GM12872 (cell line): ENCODE data around the gene PNKP.

Source experiments
- TF ChIP-seq, protein P1 (sequence below): IDR thresholded peaks from 3 replicates; pipeline ENCODE4 v1.5.1; 2011; ENCODE audit warnings: low read depth, mild to moderate bottlenecking, low read length, moderate library complexity; ENCODE audit not compliant: insufficient read depth

Gene PNKP

DNA sequence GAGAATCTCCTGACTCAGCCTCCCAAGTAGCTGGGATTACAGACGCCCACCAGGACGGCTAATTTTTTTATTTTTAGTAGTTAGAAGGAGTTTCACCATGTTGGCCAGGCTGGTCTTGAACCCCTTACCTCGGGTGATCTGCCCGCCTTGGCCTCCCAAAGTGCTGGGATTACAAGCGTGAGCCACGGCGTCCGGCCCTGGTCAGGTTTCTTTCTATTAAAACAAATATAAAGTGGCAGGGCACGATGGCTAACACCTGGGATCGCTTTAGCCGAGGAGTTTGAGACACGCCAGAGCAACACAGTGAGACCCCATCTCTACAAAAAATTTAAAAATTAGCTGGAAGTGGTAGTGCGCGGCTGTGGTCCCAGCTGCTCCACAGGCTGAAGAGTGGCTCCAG is 50.8 kb downstream of the PNKP start:
- TF ChIP-seq, protein P1, sequence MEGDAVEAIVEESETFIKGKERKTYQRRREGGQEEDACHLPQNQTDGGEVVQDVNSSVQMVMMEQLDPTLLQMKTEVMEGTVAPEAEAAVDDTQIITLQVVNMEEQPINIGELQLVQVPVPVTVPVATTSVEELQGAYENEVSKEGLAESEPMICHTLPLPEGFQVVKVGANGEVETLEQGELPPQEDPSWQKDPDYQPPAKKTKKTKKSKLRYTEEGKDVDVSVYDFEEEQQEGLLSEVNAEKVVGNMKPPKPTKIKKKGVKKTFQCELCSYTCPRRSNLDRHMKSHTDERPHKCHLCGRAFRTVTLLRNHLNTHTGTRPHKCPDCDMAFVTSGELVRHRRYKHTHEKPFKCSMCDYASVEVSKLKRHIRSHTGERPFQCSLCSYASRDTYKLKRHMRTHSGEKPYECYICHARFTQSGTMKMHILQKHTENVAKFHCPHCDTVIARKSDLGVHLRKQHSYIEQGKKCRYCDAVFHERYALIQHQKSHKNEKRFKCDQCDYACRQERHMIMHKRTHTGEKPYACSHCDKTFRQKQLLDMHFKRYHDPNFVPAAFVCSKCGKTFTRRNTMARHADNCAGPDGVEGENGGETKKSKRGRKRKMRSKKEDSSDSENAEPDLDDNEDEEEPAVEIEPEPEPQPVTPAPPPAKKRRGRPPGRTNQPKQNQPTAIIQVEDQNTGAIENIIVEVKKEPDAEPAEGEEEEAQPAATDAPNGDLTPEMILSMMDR: no peak

DNA sequence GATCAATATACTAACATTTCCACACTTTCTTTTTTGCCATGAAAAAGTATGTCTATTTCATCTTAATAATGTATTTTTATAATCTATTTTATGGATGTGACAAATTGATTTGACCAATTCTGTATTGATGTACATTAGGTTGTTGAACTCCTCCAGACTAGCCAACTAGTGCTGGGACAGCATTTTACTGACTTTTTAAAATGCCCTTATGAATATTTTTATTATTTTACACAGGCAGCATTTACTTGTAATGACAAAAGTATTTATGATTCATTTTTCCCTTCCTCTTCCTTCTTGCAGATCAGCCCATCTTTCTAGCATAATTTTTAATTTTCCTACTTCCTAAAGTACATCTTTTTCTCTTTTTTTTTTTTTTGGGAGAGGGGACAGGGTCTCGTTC is 53.4 kb downstream of the PNKP start:
- TF ChIP-seq, protein P1: no peak

DNA sequence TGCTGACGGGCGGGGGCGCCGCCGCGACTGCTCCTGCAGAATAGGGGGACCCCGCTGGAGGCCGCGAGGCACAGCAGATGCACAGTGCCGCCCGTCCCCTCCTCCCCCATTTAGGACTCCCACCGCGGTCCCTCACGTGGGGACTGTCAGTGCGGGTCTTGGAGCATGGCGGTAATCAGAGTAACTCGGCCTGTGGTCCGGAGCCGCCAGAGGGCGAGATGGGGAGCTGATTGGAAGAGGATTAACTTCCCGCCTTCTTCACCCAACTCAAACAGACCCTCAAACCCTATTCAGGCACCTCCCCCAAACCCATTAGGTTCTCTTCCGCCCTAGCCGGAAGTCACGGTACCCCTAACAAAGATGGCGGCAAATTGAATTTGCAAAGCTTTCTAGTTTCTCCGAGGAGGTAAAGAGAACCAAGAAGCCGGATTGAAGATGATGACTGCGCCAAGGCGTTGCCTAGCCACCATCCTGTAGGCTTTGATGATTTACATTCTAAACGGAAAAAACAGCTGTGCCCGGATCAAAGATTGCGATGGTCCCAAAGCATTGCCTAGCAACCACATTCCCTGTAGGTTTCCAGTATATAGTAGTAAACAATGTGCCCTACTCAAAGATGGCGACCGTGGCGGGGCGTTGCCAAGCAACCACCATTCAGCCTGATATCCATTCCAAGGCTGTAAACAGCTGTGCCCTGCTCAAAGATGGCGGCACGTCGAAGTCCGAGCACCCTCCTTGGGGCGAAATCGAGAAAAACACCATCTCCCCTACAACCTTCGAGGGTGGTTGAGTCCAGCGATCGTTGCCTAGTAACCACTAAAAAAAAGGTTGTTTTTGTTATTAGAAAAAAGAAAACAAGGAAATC is 54.1 kb downstream of the PNKP start, which contains the start of gene FUZ:
TSS of gene FUZ (minus strand) at position 296 of the 865 bp plus-strand sequence. CDS start at position 110, 186 bp downstream.
- TF ChIP-seq, protein P1: peak; percentile 17; the same call in 1 of the 3 replicates

DNA sequence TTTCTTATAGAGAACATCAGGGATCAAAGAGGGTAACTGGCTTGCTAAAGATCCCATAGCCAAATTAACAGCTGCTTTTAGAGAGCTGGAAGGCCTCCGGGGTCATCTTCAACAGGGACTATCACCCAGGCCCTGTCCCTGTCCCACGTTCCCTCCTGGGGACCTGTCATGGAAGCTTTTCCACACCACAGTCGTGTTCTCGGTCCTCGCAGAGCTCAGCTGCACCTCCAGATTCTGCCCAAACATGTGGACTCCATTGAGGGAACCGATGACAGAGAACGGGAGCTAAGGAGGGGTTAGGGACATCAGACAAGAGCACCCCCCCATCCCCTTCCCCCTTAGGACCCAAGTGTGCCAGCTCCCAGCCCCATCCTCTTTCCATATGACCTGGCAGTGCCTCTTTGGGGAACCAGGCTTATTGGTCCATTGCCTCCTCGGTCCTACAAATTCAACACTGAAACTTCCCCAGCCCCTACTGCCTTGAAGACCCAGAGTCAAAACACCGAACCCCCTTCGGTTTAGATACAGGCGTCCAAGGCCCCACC is 54.9 kb downstream of the PNKP start:
- TF ChIP-seq, protein P1: no peak

DNA sequence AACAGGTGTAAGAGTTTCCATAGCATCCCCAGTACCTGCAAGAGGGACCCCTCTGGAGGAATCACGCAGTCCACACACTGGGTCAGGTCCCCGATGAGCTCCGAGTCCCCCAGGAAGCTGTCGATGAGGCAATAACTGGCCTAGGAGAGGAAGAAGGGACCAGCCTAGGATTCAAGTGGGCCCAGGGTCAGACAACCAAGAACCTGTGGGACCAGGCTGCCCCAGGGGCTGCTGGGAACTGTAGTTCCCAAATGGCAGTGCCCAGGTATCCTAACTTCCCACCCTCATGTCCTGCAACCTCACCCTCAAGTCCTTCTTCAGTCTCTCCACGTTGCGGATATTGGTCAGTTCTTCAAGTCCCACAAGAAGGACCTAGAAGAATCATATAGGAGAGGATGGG is 56.0 kb downstream of the PNKP start:
- TF ChIP-seq, protein P1: no peak
